Measurements from ENCODE around the gene SIGLEC9. TPM values are rescaled to one million over a fixed set of nuclear protein-coding genes. Genes with fewer than 3 reads are reported as not detected.

Gene SIGLEC9
- total RNA-seq, 4 donors from 2014 or later, result 0.62 to 9.2 (median 4.0) TPM

DNA sequence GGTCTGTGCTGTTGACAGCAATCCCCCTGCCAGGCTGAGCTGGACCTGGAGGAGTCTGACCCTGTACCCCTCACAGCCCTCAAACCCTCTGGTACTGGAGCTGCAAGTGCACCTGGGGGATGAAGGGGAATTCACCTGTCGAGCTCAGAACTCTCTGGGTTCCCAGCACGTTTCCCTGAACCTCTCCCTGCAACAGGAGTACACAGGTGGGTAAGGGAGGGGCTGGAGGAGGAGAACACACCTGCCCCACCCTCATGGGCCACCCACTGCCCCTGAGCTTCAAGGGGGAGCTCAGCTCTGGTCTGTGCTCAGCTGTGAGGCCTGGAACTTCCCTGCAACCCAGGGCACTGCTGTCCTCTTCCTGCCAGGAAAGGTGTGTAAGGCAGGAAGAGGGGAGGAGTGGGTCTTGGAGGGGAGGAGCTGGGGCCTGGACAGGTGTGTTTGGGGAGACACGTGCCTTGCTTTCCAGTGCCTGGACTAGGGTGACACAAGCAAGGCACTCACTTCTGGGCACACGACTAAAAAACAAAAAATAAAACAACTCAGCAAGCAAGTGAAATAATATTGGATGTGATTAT is 21.3 kb downstream of the SIGLEC9 start:
- Histone ChIP-seq H3K9me3 (no peaks in the 10 kb centered on the region), H3K36me3 (no peaks in the 10 kb centered on the region), H3K4me3 (no peak overlapping the region), H3K27ac (no peak overlapping the region), H3K27me3 (peaks cover 31% of the 10 kb centered on the region), H3K4me1 (no peaks in the 10 kb centered on the region)
- no peak for ATAC-seq
- 67 to 75% methylated on average over 1 of the region's 4 CpGs for WGBS, 2 donors (ENCODE audit: low coverage in 1 of 2)
- TF ChIP-seq POLR2AphosphoS5 (IDR thresholded peaks at IDR 0.05) (no peak), EP300 (IDR thresholded peaks at IDR 0.05) (no peak)
- TF ChIP-seq, protein P1, sequence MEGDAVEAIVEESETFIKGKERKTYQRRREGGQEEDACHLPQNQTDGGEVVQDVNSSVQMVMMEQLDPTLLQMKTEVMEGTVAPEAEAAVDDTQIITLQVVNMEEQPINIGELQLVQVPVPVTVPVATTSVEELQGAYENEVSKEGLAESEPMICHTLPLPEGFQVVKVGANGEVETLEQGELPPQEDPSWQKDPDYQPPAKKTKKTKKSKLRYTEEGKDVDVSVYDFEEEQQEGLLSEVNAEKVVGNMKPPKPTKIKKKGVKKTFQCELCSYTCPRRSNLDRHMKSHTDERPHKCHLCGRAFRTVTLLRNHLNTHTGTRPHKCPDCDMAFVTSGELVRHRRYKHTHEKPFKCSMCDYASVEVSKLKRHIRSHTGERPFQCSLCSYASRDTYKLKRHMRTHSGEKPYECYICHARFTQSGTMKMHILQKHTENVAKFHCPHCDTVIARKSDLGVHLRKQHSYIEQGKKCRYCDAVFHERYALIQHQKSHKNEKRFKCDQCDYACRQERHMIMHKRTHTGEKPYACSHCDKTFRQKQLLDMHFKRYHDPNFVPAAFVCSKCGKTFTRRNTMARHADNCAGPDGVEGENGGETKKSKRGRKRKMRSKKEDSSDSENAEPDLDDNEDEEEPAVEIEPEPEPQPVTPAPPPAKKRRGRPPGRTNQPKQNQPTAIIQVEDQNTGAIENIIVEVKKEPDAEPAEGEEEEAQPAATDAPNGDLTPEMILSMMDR (IDR thresholded peaks at IDR 0.05), result no peak

DNA sequence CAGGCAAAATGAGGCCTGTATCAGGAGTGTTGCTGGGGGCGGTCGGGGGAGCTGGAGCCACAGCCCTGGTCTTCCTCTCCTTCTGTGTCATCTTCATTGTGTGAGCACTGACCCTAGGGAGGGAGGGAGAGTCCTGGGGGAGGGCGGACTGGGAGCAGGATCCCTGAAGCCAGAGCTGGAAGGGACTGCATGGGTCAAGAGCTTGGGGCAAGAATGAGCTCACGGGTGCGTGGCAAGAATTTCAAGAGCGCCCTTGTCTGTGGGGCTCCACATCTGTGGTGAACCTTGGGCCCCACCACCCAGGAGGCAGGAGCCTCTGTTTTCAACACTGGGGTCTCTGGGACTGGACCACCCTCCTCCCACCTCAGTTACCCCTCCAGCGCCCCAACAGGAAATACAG is 22.0 kb downstream of the SIGLEC9 start:
- Histone ChIP-seq H3K27me3 (peaks cover 28% of the 10 kb centered on the region), H3K9me3 (peaks cover 0 to 3% (median 0%) of the 10 kb centered on the region in 3 donors), H3K4me1 (no peaks in the 10 kb centered on the region), H3K36me3 (no peaks in the 10 kb centered on the region), H3K27ac (no peak overlapping the region), H3K4me3 (no peak overlapping the region)
- TF ChIP-seq, protein P1 (IDR thresholded peaks at IDR 0.05), result no peak
- no peak for TF ChIP-seq POLR2A (IDR thresholded peaks at IDR 0.05)
- no peak for TF ChIP-seq EP300 (IDR thresholded peaks at IDR 0.05)
- no peak for TF ChIP-seq POLR2AphosphoS5 (IDR thresholded peaks at IDR 0.05)
- ATAC-seq, result no peak
- 83 to 97% methylated on average over 2 to 5 of the region's 7 CpGs for WGBS, 2 donors (ENCODE audit: low coverage in 1 of 2)

DNA sequence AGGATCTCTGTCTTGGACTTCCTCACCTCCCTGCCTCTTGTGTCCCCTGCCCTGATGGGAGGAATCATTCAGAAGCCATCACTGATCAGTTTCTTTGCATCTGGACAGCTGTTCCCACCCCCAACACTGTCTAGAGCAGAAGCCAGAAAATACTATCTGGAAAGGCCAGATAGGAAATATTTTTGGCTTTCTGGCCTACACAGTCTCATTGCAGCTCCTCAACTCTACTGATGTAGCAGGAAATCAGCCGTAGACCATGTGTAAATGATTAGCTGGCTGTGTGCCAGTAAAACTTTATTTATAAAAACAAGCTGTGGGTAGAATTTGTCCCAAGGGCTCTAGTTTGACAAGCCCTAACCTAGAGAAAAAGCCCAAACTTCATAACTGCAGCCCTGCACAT is 23.0 kb downstream of the SIGLEC9 start:
- Histone ChIP-seq H3K4me1 (no peaks in the 10 kb centered on the region), H3K27ac (no peak overlapping the region), H3K4me3 (no peak overlapping the region), H3K36me3 (no peaks in the 10 kb centered on the region), H3K27me3 (peaks cover 22% of the 10 kb centered on the region), H3K9me3 (peaks cover 0 to 6% (median 0%) of the 10 kb centered on the region in 3 donors)
- TF ChIP-seq, protein P1 (IDR thresholded peaks at IDR 0.05), result no peak
- TF ChIP-seq POLR2A (IDR thresholded peaks at IDR 0.05) (no peak), EP300 (IDR thresholded peaks at IDR 0.05) (no peak), POLR2AphosphoS5 (IDR thresholded peaks at IDR 0.05) (no peak)
- no peak for ATAC-seq
- 20 to 40% methylated on average over 1 of the region's 1 CpG for WGBS, 2 donors (ENCODE audit: low coverage in 1 of 2)

DNA sequence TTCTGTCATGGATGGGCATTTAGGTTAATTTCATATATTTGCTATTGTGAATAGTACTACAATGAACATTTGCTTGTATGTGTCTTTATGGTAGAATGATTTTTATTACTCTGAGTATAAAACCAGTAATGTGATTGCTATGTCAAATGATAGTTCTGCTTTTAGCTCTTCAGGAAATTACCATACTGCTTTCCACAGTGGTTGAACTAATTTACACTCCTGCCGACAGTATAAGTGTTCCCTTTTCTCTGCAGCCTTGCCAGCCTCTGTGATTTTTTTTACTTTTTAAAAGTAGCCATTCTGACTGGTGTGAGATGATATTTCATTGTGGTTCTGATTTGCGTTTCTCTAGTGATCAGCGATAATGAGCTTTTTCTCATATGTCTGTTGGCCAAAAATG is 23.9 kb downstream of the SIGLEC9 start:
- ATAC-seq, result no peak
- no peak for TF ChIP-seq EP300 (IDR thresholded peaks at IDR 0.05)
- TF ChIP-seq, protein P1 (IDR thresholded peaks at IDR 0.05), result no peak
- no peak for TF ChIP-seq POLR2A (IDR thresholded peaks at IDR 0.05)
- TF ChIP-seq POLR2AphosphoS5 (IDR thresholded peaks at IDR 0.05), result no peak
- H3K36me3 ChIP-seq, result no peaks in the 10 kb centered on the region
- H3K9me3 ChIP-seq, result peaks cover 0 to 6% (median 0%) of the 10 kb centered on the region in 3 donors
- H3K27me3 ChIP-seq, result peaks cover 25% of the 10 kb centered on the region
- 68 to 75% methylated on average over 3 of the region's 3 CpGs for WGBS, 2 donors (ENCODE audit: low coverage in 1 of 2)
- no peak overlapping the region for H3K4me3 ChIP-seq
- H3K4me1 ChIP-seq, result no peaks in the 10 kb centered on the region
- H3K27ac ChIP-seq, result no peak overlapping the region

DNA sequence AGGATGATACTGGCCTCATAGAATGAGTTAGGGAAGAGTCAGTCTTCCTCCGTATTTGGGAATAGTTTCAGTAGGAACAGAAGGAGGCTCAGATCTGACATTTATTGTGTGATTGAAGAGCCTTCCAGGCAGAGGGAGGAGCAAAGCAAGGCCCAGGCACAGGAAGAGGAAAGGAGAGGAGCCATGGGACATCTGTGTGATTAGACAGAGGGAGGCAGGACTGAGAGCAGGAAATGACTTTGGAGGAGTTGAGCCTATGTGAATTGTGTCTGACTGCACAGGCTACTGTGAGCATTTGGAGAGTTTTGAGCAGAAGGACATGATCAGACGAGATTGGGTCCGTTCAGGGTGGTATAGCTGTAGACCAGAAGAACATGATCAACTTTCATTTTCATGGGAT is 25.9 kb downstream of the SIGLEC9 start:
- Histone ChIP-seq H3K4me3 (no peak overlapping the region), H3K9me3 (peaks cover 0 to 6% (median 0%) of the 10 kb centered on the region in 3 donors), H3K27me3 (peaks cover 35% of the 10 kb centered on the region), H3K27ac (no peak overlapping the region), H3K4me1 (no peaks in the 10 kb centered on the region), H3K36me3 (no peaks in the 10 kb centered on the region)
- no peak for ATAC-seq
- TF ChIP-seq POLR2AphosphoS5 (IDR thresholded peaks at IDR 0.05) (no peak), EP300 (IDR thresholded peaks at IDR 0.05) (no peak), POLR2A (IDR thresholded peaks at IDR 0.05) (no peak)
- TF ChIP-seq, protein P1 (IDR thresholded peaks at IDR 0.05), result no peak
- 55 to 75% methylated on average over 3 of the region's 3 CpGs for WGBS, 2 donors (ENCODE audit: low coverage in 1 of 2)

Data from gastroesophageal sphincter (tissue), 4 donors.